MV-4-11 (cell line): Measurements from ENCODE around the gene NAP1L1.

Experiments
- DNase-seq: peaks from one replicate; lab custom pipeline; 2025; lab: John Stamatoyannopoulos, UW

Gene NAP1L1

GRCh38 chr12:76040461-76040860 is 44.0 kb downstream of the NAP1L1 start:
- no peak for DNase-seq

DNA sequence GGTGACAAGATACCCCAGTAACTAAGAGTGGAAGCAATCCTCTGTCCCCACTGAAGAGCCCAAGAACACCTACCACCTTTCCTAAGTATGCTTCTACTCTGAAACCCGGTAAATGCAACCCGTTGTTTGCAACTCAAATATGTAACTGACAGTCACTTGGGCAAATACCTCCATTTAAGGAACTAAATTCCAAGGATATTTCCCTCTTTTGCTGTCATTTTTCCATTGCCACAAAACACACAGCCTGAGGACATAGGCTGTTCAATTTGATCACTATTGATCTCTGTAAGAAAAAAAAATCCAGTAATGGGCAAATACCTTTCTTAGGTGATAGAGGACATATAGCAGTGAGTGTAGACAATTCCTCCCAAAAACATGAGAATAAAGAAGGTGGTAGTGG is 46.3 kb downstream of the NAP1L1 start:
- no peak for DNase-seq

DNA sequence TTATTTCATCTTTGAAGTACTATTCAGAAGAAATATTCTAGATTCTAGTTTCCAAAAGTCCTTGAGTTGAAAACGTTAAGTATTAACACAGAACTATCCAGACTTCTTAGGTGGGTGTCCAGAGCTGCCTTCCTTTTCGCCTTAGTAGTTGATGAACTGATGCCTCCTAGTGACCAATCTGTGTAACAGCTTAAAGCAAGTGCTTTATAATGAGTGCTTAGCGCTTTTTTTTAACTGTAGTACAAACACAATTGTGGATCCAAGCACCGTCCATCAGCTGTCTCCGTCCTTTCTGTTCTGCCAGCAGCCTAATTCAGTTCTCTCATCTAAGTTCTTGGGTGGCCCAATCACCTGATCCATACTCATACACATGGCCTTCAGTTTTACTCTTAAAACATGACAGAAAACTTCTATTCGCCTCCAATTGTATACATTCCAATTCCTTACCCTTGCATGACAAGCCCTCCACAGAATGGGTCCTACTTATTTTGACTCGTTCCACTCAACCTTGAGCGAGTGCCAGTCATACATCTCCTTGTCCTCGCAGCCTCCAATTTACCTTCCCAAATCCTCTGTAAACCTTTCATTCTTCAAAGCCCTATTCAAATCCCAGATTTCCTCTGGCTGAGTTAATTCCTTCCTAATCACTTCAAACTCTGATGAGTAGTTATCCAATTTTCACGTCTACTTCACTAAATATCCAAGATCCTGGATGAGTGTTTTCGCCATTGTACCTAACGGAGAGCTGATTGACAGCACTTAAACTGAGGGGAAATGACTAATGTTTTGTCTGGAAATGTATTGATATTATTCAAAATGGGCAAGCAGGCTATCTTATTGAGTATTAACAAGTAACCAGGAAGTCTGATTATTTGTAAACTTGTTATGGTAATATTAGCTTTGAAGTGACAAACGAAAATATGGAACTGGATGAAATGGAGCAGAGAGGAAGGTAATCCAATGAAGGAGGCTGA is 47.1 kb downstream of the NAP1L1 start:
- peak; percentile 68 for DNase-seq

DNA sequence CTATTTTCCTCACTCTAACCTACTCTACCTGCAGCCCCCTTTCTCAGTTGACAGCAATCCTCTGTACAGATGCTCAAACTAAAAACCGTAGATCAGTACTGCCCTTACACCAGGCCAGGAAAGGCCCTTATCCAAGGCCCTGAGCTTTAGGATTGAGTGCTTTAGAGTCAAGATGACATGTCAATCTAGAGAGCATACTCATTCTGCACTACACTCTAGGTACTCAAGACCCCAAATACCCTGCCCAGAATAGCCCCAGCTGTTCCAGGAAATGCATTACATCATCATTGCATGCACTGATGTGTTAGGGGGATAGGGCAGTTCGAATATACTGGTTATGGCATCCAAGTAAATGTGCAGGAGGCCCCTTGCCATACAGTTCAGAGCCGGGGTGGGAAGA is 49.4 kb downstream of the NAP1L1 start:
- DNase-seq: no peak

- DNase-seq: no peak
Measured at GRCh38 chr12:76033081-76034011, 51.1 kb downstream of the NAP1L1 start.

- DNase-seq: peak; percentile 83
Measured at GRCh38 chr12:76032043-76032981, 52.2 kb downstream of the NAP1L1 start.

DNA sequence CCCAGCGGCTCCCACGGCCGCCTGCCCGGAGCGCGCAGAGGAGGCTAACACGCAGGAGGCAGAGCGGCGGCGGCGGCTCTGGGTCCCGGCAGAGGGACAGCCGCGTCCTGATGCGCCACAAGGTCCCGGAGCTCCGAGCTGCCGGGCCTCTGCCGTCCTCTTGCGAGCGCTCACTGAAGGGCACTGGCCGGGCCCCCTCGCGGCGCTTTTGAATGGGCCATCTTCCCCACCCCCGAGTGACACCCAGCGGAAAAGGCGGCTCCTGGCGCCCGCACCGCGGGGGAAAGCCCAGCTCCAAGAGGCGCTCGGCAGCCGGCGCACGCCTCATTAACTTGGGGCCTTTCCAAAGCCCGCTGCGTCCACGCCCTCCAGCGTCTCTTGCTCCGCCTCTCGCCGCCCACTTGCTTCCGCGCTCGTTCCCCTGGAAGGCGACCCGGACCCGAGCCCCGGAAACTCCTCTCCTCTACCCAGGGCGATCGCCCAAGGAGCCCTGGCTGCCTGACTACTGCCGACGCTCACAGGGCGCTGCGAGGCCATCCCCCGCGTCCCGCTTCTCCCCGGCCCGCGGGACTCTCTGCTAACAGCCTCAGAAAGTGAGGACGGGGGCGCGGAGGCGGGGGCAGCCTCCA is 53.0 kb downstream of the NAP1L1 start, which contains the start of gene PHLDA1:
PHLDA1 (minus strand) TSS at position 363 of the 629 bp plus-strand sequence.
- DNase-seq: peak; percentile 92

DNA sequence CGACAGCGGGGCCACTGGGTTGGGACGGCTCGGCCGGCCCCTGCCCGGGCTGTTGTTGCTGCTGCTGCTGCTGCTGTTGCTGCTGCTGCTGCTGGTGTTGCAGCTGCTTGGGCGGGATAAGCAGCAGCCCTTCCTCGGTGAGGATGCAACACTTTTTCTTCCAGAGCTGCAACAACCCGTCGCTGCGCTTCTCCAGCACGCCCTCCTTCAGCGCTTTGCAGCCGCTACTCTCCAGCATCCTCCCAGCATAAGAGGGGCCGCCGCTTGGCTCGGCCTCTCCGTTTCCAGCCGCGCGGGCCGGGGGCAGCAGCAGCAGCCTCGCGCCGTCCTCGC is 53.4 kb downstream of the NAP1L1 start:
- DNase-seq: no peak

GRCh38 chr12:76030341-76031080 is 54.0 kb downstream of the NAP1L1 start:
- DNase-seq: peak; percentile 34

GRCh38 chr12:76029982-76030340 is 54.5 kb downstream of the NAP1L1 start:
- DNase-seq: no peak

- DNase-seq: no peak
Measured at GRCh38 chr12:76028571-76029277, 55.8 kb downstream of the NAP1L1 start.

DNA sequence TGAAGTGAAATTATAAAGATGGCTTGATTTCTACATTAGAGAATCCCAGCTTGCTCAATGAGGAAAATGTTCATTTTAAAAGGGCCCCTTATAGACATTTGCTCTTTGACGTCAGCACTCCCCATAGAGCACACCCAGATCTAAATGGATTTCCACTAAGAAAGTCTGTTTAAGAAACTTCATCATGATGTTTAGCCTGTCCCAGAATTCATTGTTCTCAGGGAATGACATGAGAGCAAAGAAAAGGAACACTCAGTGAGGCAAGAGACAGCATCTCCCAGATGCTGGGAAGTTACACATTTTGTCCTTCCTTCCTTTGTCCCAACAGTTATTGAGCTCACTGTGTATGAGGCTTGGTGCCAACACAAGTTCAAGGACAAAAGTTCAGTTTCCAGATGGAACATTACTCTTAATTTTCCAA is 57.8 kb downstream of the NAP1L1 start:
- DNase-seq: no peak

GRCh38 chr12:76025601-76026575 is 58.6 kb downstream of the NAP1L1 start:
- no peak for DNase-seq

GRCh38 chr12:76024942-76025600 is 59.4 kb downstream of the NAP1L1 start:
- peak; percentile 80 for DNase-seq

DNA sequence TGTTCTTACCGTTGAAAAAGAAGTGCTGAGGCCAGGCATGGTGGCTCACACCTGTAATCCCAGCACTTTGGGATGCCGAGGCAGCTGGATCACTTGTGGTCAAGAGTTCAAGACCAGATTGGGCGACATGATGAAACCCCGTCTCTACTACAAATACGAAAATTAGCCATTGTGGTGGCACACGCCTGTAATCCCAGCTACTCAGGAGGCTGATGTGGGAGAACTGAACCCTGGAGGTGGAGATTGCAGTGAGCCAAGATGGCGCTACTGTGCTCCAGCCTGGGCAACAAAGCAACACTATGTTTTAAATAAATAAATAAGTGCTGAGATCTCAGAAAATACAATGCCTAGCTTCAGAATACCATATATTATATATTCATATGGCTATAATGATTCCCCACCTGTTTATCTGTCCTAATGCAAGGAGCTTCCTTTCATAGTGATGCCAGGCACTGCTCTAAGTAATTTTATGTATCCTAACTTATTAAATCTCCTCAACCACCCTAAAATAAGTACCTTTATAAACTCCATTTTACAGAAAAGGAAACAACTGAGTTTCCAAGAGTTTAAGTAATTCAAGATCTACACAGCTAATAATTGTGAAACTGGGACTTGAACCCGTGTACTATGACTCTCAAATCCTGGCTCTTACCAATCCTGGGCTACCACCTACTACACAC is 60.2 kb downstream of the NAP1L1 start:
- no peak for DNase-seq

- no peak for DNase-seq
Measured at GRCh38 chr12:76023069-76023690, 61.3 kb downstream of the NAP1L1 start.

DNA sequence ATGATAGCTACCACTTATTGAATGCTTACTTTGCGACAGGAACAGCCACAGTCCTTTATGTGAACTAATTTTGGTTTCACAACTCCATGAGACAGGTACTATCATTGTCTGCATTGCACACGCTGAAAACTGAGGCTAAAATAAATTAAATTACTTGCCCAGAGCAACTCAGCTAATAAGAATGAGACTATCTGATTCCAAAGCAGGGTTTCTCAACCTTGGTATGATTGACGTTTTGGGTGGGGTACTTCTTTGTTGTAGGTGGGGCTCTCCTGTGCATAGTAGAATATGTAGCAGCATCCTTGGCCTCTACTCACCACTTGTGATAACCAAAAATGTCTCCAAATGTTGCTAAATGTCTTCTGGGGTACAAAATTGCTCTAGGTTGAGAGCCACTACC is 62.0 kb downstream of the NAP1L1 start:
- no peak for DNase-seq
